C4-2B (cell line): Measurements from ENCODE around the gene NKIRAS2.

Experiments
- CTCF ChIP-seq: fragments of 450-650 bp; conservative IDR thresholded peaks from 2 replicates; pipeline ENCODE4 v1.5.1; 2017; ENCODE audit warnings: mild to moderate bottlenecking
- ZFX ChIP-seq: fragments of 450-650 bp; IDR thresholded peaks from 2 replicates; pipeline ENCODE4 v1.6.1; 2017

GRCh38 chr17:42061646-42062487 is 42.0 kb downstream of the NKIRAS2 start:
- no peak for TF ChIP-seq CTCF
- TF ChIP-seq ZFX = no peak
